Keratinocyte (primary cell): ENCODE measurements around the gene ABCD3. TPM values are rescaled to one million over a fixed set of nuclear protein-coding genes. Genes with fewer than 3 reads are reported as not detected.

Experiments used
- DNase-seq: peaks from one replicate; pipeline ENCODE4 v3.0.0-alpha.2; 2011; ENCODE audit warnings: low read depth, missing footprints, low spot score
- FAIRE-seq: peaks from 2 replicates; lab custom pipeline; 2011; peaks lifted over from hg19 to GRCh38; lab: Jason Lieb, UNC
- H2AFZ ChIP-seq: 2 replicates; pipeline ENCODE4 v1.6.0; 2012; ENCODE audit warnings: low read length, control low read depth, inconsistent platforms; ENCODE audit not compliant: control insufficient read depth
- H3K27ac ChIP-seq: 2 replicates; pipeline ENCODE4 v1.5.1; 2011; ENCODE audit warnings: low read length; ENCODE audit not compliant: control insufficient read depth, insufficient read depth
- H3K27me3 ChIP-seq: 3 replicates; pipeline ENCODE4 v1.6.0; 2011; ENCODE audit warnings: low read length; ENCODE audit not compliant: control insufficient read depth, insufficient read depth; ENCODE audit errors: extremely low read depth
- H3K36me3 ChIP-seq, 2 experiments: 2 replicates in 1 of 2; 3 replicates in 1 of 2; pipeline ENCODE4 v1.5.1; 2011; ENCODE audit warnings: low read length in 2 of 2, mild to moderate bottlenecking in 1 of 2; ENCODE audit not compliant: control insufficient read depth in 2 of 2, insufficient read depth in 2 of 2; ENCODE audit errors: extremely low read depth in 1 of 2
- H3K4me1 ChIP-seq: 3 replicates; pipeline ENCODE4 v1.5.1; 2011; ENCODE audit warnings: low read length; ENCODE audit not compliant: control insufficient read depth, insufficient read depth; ENCODE audit errors: extremely low read depth
- H3K4me2 ChIP-seq: 3 replicates; pipeline ENCODE4 v1.6.0; 2011; ENCODE audit warnings: low read depth, low read length; ENCODE audit not compliant: control insufficient read depth, insufficient read depth; ENCODE audit errors: extremely low read depth
- H3K4me3 ChIP-seq, 3 experiments: fragments of 200-600 bp in 1 of 3; sonication (generic) in 1 of 3; 2 replicates in 2 of 3; 3 replicates in 1 of 3; pipeline ENCODE4 v1.5.1; 2011 to 2016; ENCODE audit warnings: low read length in 3 of 3, mild to moderate bottlenecking in 3 of 3, control low read depth in 2 of 3, inconsistent platforms in 1 of 3, low read depth in 1 of 3, mixed read lengths in 1 of 3, mixed run types in 1 of 3, moderate library complexity in 1 of 3; ENCODE audit not compliant: control insufficient read depth in 2 of 3, insufficient read depth in 2 of 3; ENCODE audit errors: extremely low read depth in 1 of 3
- H3K79me2 ChIP-seq: 2 replicates; pipeline ENCODE4 v1.6.0; 2012; ENCODE audit warnings: low read length; ENCODE audit not compliant: control insufficient read depth, insufficient read depth
- H3K9ac ChIP-seq: 3 replicates; pipeline ENCODE4 v1.6.0; 2011; ENCODE audit warnings: low read length; ENCODE audit not compliant: control insufficient read depth, insufficient read depth; ENCODE audit errors: extremely low read depth
- H3K9me1 ChIP-seq: 3 replicates; pipeline ENCODE4 v1.6.0; 2011; ENCODE audit warnings: low read length; ENCODE audit not compliant: control insufficient read depth, insufficient read depth; ENCODE audit errors: extremely low read depth
- H3K9me3 ChIP-seq: 2 replicates; pipeline ENCODE4 v1.5.1; 2012; ENCODE audit warnings: low read depth, low read length; ENCODE audit not compliant: control insufficient read depth
- H4K20me1 ChIP-seq: 3 replicates; pipeline ENCODE4 v1.6.0; 2011; ENCODE audit warnings: low read length; ENCODE audit not compliant: control insufficient read depth, insufficient read depth; ENCODE audit errors: extremely low read depth
- CTCF ChIP-seq, 3 experiments: IDR thresholded peaks in 1 of 3; conservative IDR thresholded peaks in 1 of 3; optimal IDR thresholded peaks in 1 of 3; 2 replicates in 2 of 3; 3 replicates in 1 of 3; pipeline versions ENCODE3 to v1.5.1; 2011; ENCODE audit warnings: low read length in 3 of 3, mild to moderate bottlenecking in 3 of 3, moderate library complexity in 2 of 3, control low read depth in 1 of 3, inconsistent platforms in 1 of 3; ENCODE audit not compliant: insufficient read depth in 2 of 3; ENCODE audit errors: extremely low read depth in 1 of 3
- EZH2 ChIP-seq: IDR thresholded peaks from one replicate; pipeline ENCODE4 v1.6.1; 2012; ENCODE audit warnings: inconsistent platforms, mild to moderate bottlenecking, low read length, moderate library complexity
- dilution Hi-C: fragments of 300-500 bp; cut with MboI; formaldehyde crosslinking; loops from one replicate; pipeline ENCODE4 v1.7.0; 2020; ENCODE audit warnings: low sequenced_read_pairs; ENCODE audit not compliant: extremely low pct_ligation_motif_present
- polyA plus RNA-seq, 5 experiments: library from polyadenylated mRNA; depleted of rRNA in 3 of 5; stranded (reverse) in 3 of 5; stranded (forward) in 1 of 5; unstranded in 1 of 5; fragments of >200 nt; gene quantifications; 1 replicate in 1 of 5; 2 replicates in 3 of 5; 3 replicates in 1 of 5; pipeline versions ENCODE4 v1.2.1 to v1.2.3, GENCODE V29; 2011 to 2012; ENCODE audit warnings: missing spikeins in 2 of 5, low read depth in 1 of 5, low replicate concordance in 1 of 5

The ABCD3 gene
- polyA plus RNA-seq, 1 donor (not counting 4 experiments of a cell fraction or from before 2014, with no cell fraction given) = 34.9 TPM

DNA sequence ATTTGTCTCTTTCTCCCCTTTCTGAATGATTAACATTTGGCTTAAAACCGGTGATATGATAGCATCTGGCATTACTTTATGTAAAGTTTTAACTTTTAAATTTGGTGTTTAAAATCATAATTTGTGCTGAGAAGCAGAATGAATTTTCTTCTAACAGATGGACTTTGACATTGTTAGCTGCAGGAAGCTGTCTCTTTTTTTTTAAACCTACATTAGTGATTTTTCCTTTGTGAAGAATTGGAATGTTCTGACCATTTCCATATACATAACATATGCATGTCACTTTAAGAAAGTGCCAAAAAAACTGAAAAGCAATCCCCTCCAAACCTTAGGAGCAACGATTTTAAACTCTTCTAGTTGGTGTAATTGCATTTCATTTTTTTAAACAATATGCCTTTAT is 101.2 kb downstream of the ABCD3 start:
- H3K4me3 ChIP-seq = no peak overlapping the region
- H3K79me2 ChIP-seq = no peaks in the 10 kb centered on the region
- dilution Hi-C loops = no loop called here
- no peaks in the 10 kb centered on the region for H3K36me3 ChIP-seq
- H3K4me1 ChIP-seq = no peaks in the 10 kb centered on the region
- DNase-seq (no peak), FAIRE-seq (no peak)
- H3K4me2 ChIP-seq = no peak overlapping the region
- H3K27ac ChIP-seq = no peak overlapping the region
- no peak overlapping the region for H2AFZ ChIP-seq
- H3K9me3 ChIP-seq = no peaks in the 10 kb centered on the region
- TF ChIP-seq CTCF (optimal IDR thresholded peaks at IDR 0.05 in 1 of 3, IDR thresholded peaks at IDR 0.05 in 1 of 3, conservative IDR thresholded peaks at IDR 0.05 in 1 of 3; ENCODE audit: extremely low read depth in 1 of 3, insufficient read depth in 2 of 3, low read length in 3 of 3) = no peak
- TF ChIP-seq EZH2 = no peak
- H3K9me1 ChIP-seq = no peaks in the 10 kb centered on the region
- no peaks in the 10 kb centered on the region for H4K20me1 ChIP-seq
- no peak overlapping the region for H3K9ac ChIP-seq
- no peaks in the 10 kb centered on the region for H3K27me3 ChIP-seq

DNA sequence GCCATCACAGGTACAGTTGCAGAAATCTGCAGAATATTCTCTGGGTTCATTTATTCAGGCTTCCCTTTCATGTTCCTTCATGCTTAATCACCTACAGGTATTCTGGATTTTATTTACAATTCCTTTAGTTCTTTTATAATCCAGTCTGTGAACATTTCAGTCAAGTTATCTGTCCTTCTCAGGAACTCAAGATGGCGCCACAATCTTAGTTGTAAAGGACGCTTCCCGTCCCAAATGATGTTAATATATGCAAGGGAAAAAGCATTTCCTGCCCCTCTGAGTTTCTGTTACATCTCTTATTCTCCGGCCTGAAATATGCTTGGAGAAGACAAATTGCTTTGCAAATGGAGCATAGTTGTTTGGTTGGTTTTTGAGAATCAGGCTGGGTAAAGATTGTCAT is 104.1 kb downstream of the ABCD3 start:
- H3K79me2 ChIP-seq = no peaks in the 10 kb centered on the region
- H3K4me1 ChIP-seq = no peaks in the 10 kb centered on the region
- DNase-seq (no peak), FAIRE-seq (peak; percentile 55)
- no peaks in the 10 kb centered on the region for H4K20me1 ChIP-seq
- H3K9me1 ChIP-seq = no peaks in the 10 kb centered on the region
- dilution Hi-C loops = no loop called here
- no peak overlapping the region for H2AFZ ChIP-seq
- no peak overlapping the region for H3K4me2 ChIP-seq
- TF ChIP-seq EZH2 (no peak), CTCF (optimal IDR thresholded peaks at IDR 0.05 in 1 of 3, IDR thresholded peaks at IDR 0.05 in 1 of 3, conservative IDR thresholded peaks at IDR 0.05 in 1 of 3; ENCODE audit: extremely low read depth in 1 of 3, insufficient read depth in 2 of 3, low read length in 3 of 3) (peak in 2 of 3 experiments; percentile 46 to 51)
- no peak overlapping the region for H3K4me3 ChIP-seq
- H3K27ac ChIP-seq = no peak overlapping the region
- no peaks in the 10 kb centered on the region for H3K9me3 ChIP-seq
- H3K27me3 ChIP-seq = no peaks in the 10 kb centered on the region
- no peaks in the 10 kb centered on the region for H3K36me3 ChIP-seq
- H3K9ac ChIP-seq = no peak overlapping the region
